ENCODE measurements around the gene TSACC. TPM values are rescaled to one million over a fixed set of nuclear protein-coding genes. Genes with fewer than 3 reads are reported as not detected.
"Not testable (repeated sequence)": the region's sequence is repeated elsewhere in the genome, so short reads cannot be mapped to it uniquely, and the experiment has no call there.

TSACC gene
- total RNA-seq, 1 donor from 2014 or later: 0.44 TPM

GRCh38 chr1:156342166-156342955 lies 4.0 kb downstream of the TSACC start:
- peaks cover 12% of the 10 kb centered on the region for H3K36me3 Mint-ChIP-seq (ENCODE audit: low read depth)
- intact Hi-C loops (cut with micrococcal nuclease): no loop called here
- no peaks in the 10 kb centered on the region for H3K9me3 Mint-ChIP-seq
- peaks cover 11% of the 10 kb centered on the region for H3K27me3 Mint-ChIP-seq
- no peak for DNase-seq
- no peak overlapping the region for H3K4me3 Mint-ChIP-seq
- H3K27ac Mint-ChIP-seq: no peak overlapping the region
- CTCF ChIA-PET: interaction anchor here (0.9 to 1.9 kb wide), 2 partner anchors 43 to 429 kb away, joined by 3 to 8 read pairs; no protein-coding TSS in a partner anchor
- ATAC-seq (ENCODE audit: low read depth): no peak
- POLR2A ChIA-PET: no interaction called here
- TF ChIP-seq, protein P1, sequence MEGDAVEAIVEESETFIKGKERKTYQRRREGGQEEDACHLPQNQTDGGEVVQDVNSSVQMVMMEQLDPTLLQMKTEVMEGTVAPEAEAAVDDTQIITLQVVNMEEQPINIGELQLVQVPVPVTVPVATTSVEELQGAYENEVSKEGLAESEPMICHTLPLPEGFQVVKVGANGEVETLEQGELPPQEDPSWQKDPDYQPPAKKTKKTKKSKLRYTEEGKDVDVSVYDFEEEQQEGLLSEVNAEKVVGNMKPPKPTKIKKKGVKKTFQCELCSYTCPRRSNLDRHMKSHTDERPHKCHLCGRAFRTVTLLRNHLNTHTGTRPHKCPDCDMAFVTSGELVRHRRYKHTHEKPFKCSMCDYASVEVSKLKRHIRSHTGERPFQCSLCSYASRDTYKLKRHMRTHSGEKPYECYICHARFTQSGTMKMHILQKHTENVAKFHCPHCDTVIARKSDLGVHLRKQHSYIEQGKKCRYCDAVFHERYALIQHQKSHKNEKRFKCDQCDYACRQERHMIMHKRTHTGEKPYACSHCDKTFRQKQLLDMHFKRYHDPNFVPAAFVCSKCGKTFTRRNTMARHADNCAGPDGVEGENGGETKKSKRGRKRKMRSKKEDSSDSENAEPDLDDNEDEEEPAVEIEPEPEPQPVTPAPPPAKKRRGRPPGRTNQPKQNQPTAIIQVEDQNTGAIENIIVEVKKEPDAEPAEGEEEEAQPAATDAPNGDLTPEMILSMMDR (IDR thresholded peaks at IDR 0.05): no peak
- peaks cover 14% of the 10 kb centered on the region for H3K4me1 Mint-ChIP-seq

- Mint-ChIP-seq H3K9me3 (no peaks in the 10 kb centered on the region), H3K4me3 (no peak overlapping the region), H3K36me3 (ENCODE audit: low read depth) (no peaks in the 10 kb centered on the region), H3K27ac (no peak overlapping the region), H3K27me3 (peaks cover 16% of the 10 kb centered on the region), H3K4me1 (peaks cover under 1% of the 10 kb centered on the region)
- DNase-seq (no peak), ATAC-seq (ENCODE audit: low read depth) (no peak)
- ChIA-PET CTCF (interaction anchor here (1.5 kb wide), 1 partner anchor 14 kb away, joined by 6 read pairs; no protein-coding TSS in a partner anchor), POLR2A (no interaction called here)
- intact Hi-C loops (cut with micrococcal nuclease): no loop called here
- TF ChIP-seq, protein P1 (IDR thresholded peaks at IDR 0.05): no peak
Observed at GRCh38 chr1:156344409-156344808, 6.1 kb downstream of the TSACC start.

DNA sequence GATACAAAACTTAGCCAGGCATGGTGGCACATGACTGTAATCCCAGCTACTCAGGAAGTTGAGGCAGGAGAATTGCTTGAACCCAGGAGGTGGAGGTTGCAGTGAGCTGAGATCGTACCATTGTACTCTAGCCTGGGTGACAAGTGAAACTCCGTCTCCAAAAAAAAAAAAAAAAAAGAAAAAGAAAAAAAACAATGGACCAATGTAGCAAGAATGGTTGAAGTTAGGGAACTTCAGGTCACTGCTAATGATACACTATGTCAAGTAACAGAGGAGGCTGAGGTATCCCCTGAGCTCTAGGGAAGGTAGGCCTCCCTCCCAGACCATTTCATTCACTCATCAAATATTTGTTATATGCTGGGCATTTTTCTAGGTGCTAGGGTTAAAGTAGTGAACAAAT lies 7.7 kb downstream of the TSACC start:
- DNase-seq; H3K27ac Mint-ChIP-seq; H3K36me3 Mint-ChIP-seq (ENCODE audit: low read depth); intact Hi-C loops (cut with micrococcal nuclease); H3K4me3 Mint-ChIP-seq; H3K4me1 Mint-ChIP-seq; ATAC-seq (ENCODE audit: low read depth); CTCF ChIA-PET; H3K9me3 Mint-ChIP-seq: not testable (repeated sequence)
- POLR2A ChIA-PET: interaction anchor here (0.6 kb wide), 1 partner anchor 64 kb away, joined by 10 read pairs; the partner anchor contains the start of gene SMG5
- peaks cover 16% of the 10 kb centered on the region for H3K27me3 Mint-ChIP-seq

GRCh38 chr1:156346636-156347035 lies 8.3 kb downstream of the TSACC start:
- ATAC-seq (ENCODE audit: low read depth) (no peak), DNase-seq (no peak)
- Mint-ChIP-seq H3K27me3 (peaks cover 16% of the 10 kb centered on the region), H3K27ac (no peak overlapping the region), H3K4me1 (no peaks in the 10 kb centered on the region), H3K9me3 (no peaks in the 10 kb centered on the region), H3K36me3 (ENCODE audit: low read depth) (no peaks in the 10 kb centered on the region), H3K4me3 (no peak overlapping the region)
- intact Hi-C loops (cut with micrococcal nuclease): no loop called here
- ChIA-PET POLR2A (no interaction called here), CTCF (no interaction called here)
- TF ChIP-seq, protein P1 (IDR thresholded peaks at IDR 0.05): no peak

- H3K4me3 Mint-ChIP-seq: no peak overlapping the region
- intact Hi-C loops (cut with micrococcal nuclease): no loop called here
- DNase-seq: no peak
- CTCF ChIA-PET: interaction anchor here (1.4 kb wide), 1 partner anchor 38 kb away, joined by 6 read pairs; no protein-coding TSS in a partner anchor
- ATAC-seq (ENCODE audit: low read depth): no peak
- no peaks in the 10 kb centered on the region for H3K36me3 Mint-ChIP-seq (ENCODE audit: low read depth)
- POLR2A ChIA-PET: interaction anchor here (0.6 kb wide), 1 partner anchor 11 kb away, joined by 5 read pairs; no protein-coding TSS in a partner anchor
- no peak overlapping the region for H3K27ac Mint-ChIP-seq
- no peaks in the 10 kb centered on the region for H3K9me3 Mint-ChIP-seq
- TF ChIP-seq, protein P1 (IDR thresholded peaks at IDR 0.05): no peak
- H3K4me1 Mint-ChIP-seq: no peaks in the 10 kb centered on the region
- peaks cover 16% of the 10 kb centered on the region for H3K27me3 Mint-ChIP-seq
Observed at GRCh38 chr1:156347331-156347730, 9.0 kb downstream of the TSACC start.

DNA sequence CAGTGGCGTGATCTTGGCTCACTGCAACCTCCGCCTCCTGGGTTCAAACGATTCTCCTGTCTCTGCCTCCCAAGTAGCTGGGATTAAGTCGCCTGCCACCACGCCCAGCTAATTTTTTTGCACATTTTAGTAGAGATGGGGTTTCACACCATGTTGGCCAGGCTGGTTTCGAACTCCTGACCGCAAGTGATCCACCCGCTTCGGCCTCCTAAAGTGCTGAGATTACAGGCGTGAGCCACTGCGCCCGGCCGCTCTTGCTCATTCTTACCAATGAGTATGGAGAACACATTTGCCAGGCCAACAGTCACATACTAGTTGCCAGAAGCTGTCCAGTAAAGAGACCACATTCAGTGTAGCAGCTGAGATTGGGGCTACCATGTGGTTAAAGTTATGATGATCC lies 14.2 kb downstream of the TSACC start:
- ChIA-PET CTCF (interaction anchor here (1.1 kb wide), 1 partner anchor 33 kb away, joined by 3 read pairs; no protein-coding TSS in a partner anchor), POLR2A (interaction anchor here (0.7 kb wide), 1 partner anchor 268 kb away, joined by 8 read pairs; no protein-coding TSS in a partner anchor)
- peaks cover 24% of the 10 kb centered on the region for H3K27me3 Mint-ChIP-seq
- intact Hi-C loops (cut with micrococcal nuclease); H3K4me1 Mint-ChIP-seq; H3K36me3 Mint-ChIP-seq (ENCODE audit: low read depth); H3K27ac Mint-ChIP-seq; H3K9me3 Mint-ChIP-seq; DNase-seq; ATAC-seq (ENCODE audit: low read depth); H3K4me3 Mint-ChIP-seq: not testable (repeated sequence)

All from activated B cell treated with CpG ODN at 0.5 μM for 24 hours (primary cell).